ENCODE results near the gene CDC42EP3.

The CDC42EP3 gene

DNA sequence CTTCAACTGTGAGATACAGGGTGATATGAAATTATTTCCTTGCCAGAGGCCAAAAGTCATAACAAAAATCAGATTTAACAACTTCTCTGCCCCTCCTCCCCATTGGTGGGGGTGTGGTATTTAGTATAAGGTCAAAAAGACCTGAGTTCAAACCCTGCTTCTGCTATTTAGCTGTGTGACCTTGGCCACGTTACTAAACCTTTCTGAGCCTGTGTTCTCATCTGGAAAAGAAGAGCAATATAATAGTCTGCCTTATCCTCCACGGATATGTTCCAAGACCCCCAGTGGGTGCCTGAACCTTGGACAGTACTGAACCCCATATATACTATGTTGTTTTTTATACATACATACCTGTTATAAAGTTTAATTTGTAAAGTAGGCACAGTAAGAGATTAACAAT, 3.7 kb downstream of the CDC42EP3 start:
- Histone ChIP-seq H3K4me1 (peaks cover 0 to 76% (median 45%) of the 10 kb centered on the region in 4 donors), H3K4me3 (peak overlapping the region; percentile 15 to 74), H3K9me3 (no peaks in the 10 kb centered on the region), H3K36me3 (peaks cover 0 to 17% (median 7%) of the 10 kb centered on the region in 3 donors), H3K27me3 (no peaks in the 10 kb centered on the region), H3K27ac (peak overlapping the region; percentile 35 to 43)
- no peak for DNase-seq
- intact Hi-C loops (cut with DNase I; ENCODE audit: low total_unique reads) = no loop called here
- TF ChIP-seq, protein P1, sequence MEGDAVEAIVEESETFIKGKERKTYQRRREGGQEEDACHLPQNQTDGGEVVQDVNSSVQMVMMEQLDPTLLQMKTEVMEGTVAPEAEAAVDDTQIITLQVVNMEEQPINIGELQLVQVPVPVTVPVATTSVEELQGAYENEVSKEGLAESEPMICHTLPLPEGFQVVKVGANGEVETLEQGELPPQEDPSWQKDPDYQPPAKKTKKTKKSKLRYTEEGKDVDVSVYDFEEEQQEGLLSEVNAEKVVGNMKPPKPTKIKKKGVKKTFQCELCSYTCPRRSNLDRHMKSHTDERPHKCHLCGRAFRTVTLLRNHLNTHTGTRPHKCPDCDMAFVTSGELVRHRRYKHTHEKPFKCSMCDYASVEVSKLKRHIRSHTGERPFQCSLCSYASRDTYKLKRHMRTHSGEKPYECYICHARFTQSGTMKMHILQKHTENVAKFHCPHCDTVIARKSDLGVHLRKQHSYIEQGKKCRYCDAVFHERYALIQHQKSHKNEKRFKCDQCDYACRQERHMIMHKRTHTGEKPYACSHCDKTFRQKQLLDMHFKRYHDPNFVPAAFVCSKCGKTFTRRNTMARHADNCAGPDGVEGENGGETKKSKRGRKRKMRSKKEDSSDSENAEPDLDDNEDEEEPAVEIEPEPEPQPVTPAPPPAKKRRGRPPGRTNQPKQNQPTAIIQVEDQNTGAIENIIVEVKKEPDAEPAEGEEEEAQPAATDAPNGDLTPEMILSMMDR (IDR thresholded peaks at IDR 0.05) = no peak

GRCh38 chr2:37666772-37667171, 4.7 kb downstream of the CDC42EP3 start:
- H3K27ac ChIP-seq = peak overlapping the region; percentile 12 to 61
- peaks cover 0 to 85% (median 46%) of the 10 kb centered on the region in 4 donors for H3K4me1 ChIP-seq
- H3K27me3 ChIP-seq = no peaks in the 10 kb centered on the region
- DNase-seq = no peak
- intact Hi-C loops (cut with DNase I; ENCODE audit: low total_unique reads) = no loop called here
- peaks cover 0 to 17% (median 7%) of the 10 kb centered on the region in 3 donors for H3K36me3 ChIP-seq
- peak overlapping the region in 1 of 2 donors; percentile 74 for H3K4me3 ChIP-seq
- H3K9me3 ChIP-seq = no peaks in the 10 kb centered on the region
- TF ChIP-seq, protein P1 (IDR thresholded peaks at IDR 0.05) = no peak

- Histone ChIP-seq H3K27ac (peak overlapping the region; percentile 56 to 61), H3K27me3 (no peaks in the 10 kb centered on the region), H3K4me1 (peaks cover 0 to 95% (median 52%) of the 10 kb centered on the region in 4 donors), H3K9me3 (no peaks in the 10 kb centered on the region), H3K36me3 (peaks cover 0 to 17% (median 7%) of the 10 kb centered on the region in 3 donors), H3K4me3 (peak overlapping the region in 1 of 2 donors; percentile 3)
- intact Hi-C loops (cut with DNase I; ENCODE audit: low total_unique reads) = no loop called here
- DNase-seq = no peak
- TF ChIP-seq, protein P1 (IDR thresholded peaks at IDR 0.05) = no peak
These were observed 5.7 kb downstream of the CDC42EP3 start for GRCh38 chr2:37665604-37666362.

GRCh38 chr2:37665043-37665442, 6.4 kb downstream of the CDC42EP3 start:
- Histone ChIP-seq H3K36me3 (peaks cover 0 to 17% (median 7%) of the 10 kb centered on the region in 3 donors), H3K27me3 (no peaks in the 10 kb centered on the region), H3K27ac (peak overlapping the region; percentile 56 to 61), H3K4me3 (no peak overlapping the region), H3K9me3 (no peaks in the 10 kb centered on the region), H3K4me1 (peaks cover 0 to 100% (median 54%) of the 10 kb centered on the region in 4 donors)
- DNase-seq = no peak
- intact Hi-C loops (cut with DNase I; ENCODE audit: low total_unique reads) = no loop called here
- TF ChIP-seq, protein P1 (IDR thresholded peaks at IDR 0.05) = no peak

DNA sequence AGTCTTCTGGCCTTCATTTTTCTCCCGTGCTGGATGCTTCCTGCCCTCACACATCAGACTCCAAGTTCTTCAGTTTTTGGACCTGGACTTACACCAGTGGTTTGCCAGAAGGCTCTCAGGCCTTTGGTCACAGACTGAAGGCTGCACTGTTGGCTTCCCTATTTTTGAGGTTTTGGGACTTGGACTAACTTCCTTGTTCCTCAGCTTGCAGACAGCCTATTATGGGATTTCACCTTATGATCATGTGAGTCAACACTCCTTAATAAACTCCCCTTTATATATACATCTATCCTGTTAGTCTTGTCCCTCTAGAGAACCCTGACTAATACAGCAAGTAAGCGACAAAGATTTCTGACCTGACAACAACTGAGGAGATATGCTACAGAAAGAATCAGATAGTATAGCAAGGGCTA, 7.2 kb downstream of the CDC42EP3 start:
- intact Hi-C loops (cut with DNase I; ENCODE audit: low total_unique reads) = no loop called here
- Histone ChIP-seq H3K36me3 (peaks cover 0 to 17% (median 7%) of the 10 kb centered on the region in 3 donors), H3K27ac (peak overlapping the region; percentile 56 to 61), H3K9me3 (no peaks in the 10 kb centered on the region), H3K4me3 (no peak overlapping the region), H3K4me1 (peaks cover 0 to 100% (median 57%) of the 10 kb centered on the region in 4 donors), H3K27me3 (no peaks in the 10 kb centered on the region)
- TF ChIP-seq, protein P1 (IDR thresholded peaks at IDR 0.05) = no peak
- DNase-seq = no peak

Measured in tibial artery (tissue), 4 donors.